Posterior vena cava (tissue), 2 donors: ENCODE measurements around the gene RNF11. TPM values are rescaled to one million over a fixed set of nuclear protein-coding genes. Genes with fewer than 3 reads are reported as not detected.
"Not testable (repeated sequence)": the region's sequence is repeated elsewhere in the genome, so short reads cannot be mapped to it uniquely, and the experiment has no call there.

Source experiments
- DNase-seq: peaks from one replicate; pipeline ENCODE4 v3.0.0-alpha.2; 2020; ENCODE audit warnings: low spot score
- intact Hi-C, 2 donors: fragments of 100-400 bp; cut with DNase I; formaldehyde crosslinking; loops; one replicate each; pipeline versions ENCODE4 v1.14.1 to v1.14.2; 2022 to 2023
- long read RNA-seq, 2 donors: library from polyadenylated mRNA; unstranded; transcript quantifications; one replicate each; pipeline ENCODE4 v2.0.0, GENCODE V29; 2020 to 2021
- total RNA-seq, 2 donors: library from RNA; stranded (reverse); fragmentation: NEBNext Ultra II Directional; extraction: Animal tissue kit (Norgen Biotek cat#: 25700); gene quantifications; one replicate each; pipeline ENCODE4 v1.2.1, GENCODE V29; 2021
- donor health status: DM: yes; HTN: yes; CAD: no.
- donor health status: DM: yes; HTN: yes; CAD: no.

RNF11 gene, protein sequence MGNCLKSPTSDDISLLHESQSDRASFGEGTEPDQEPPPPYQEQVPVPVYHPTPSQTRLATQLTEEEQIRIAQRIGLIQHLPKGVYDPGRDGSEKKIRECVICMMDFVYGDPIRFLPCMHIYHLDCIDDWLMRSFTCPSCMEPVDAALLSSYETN
- 100 to 1,000 TPM; 101 to 114 TPM for total RNA-seq
- long read RNA-seq, donor 1, transcript RNF11-201 (3 exons, 3,084 nt): major isoform, 124 of 135 reads
- long read RNA-seq, donor 1, partial matches to known transcripts: 7 of 135 reads
- long read RNA-seq, donor 1, other reads (novel, unspliced or antisense): 3 of 135 reads
- long read RNA-seq, donor 2, transcript RNF11-201 (3 exons, 3,084 nt): major isoform, 151 of 162 reads
- long read RNA-seq, donor 2, partial matches to known transcripts: 0 of 162 reads
- long read RNA-seq, donor 2, other reads (novel, unspliced or antisense): 9 of 162 reads

GRCh38 chr1:51235673-51236530 is at the start of gene RNF11:
Gene RNF11, plus strand, starts transcription at chr1:51236273. Its CDS starts 484 bp downstream, at chr1:51236757.
- intact Hi-C loops: no loop called here
- peak; percentile 98 for DNase-seq

GRCh38 chr1:51188230-51188629 is 47.8 kb upstream of the RNF11 start:
- DNase-seq: no peak
- intact Hi-C loops: loop anchor here in 1 of 2 donors (10.0 kb wide), 1 partner anchor 413 kb away; no protein-coding TSS in a partner anchor

GRCh38 chr1:51189421-51190073 is 46.5 kb upstream of the RNF11 start:
- DNase-seq: no peak
- intact Hi-C loops: loop anchor here in 1 of 2 donors (10.0 kb wide), 1 partner anchor 415 kb away; no protein-coding TSS in a partner anchor

GRCh38 chr1:51190961-51191360 is 45.1 kb upstream of the RNF11 start:
- intact Hi-C loops: no loop called here
- no peak for DNase-seq

DNA sequence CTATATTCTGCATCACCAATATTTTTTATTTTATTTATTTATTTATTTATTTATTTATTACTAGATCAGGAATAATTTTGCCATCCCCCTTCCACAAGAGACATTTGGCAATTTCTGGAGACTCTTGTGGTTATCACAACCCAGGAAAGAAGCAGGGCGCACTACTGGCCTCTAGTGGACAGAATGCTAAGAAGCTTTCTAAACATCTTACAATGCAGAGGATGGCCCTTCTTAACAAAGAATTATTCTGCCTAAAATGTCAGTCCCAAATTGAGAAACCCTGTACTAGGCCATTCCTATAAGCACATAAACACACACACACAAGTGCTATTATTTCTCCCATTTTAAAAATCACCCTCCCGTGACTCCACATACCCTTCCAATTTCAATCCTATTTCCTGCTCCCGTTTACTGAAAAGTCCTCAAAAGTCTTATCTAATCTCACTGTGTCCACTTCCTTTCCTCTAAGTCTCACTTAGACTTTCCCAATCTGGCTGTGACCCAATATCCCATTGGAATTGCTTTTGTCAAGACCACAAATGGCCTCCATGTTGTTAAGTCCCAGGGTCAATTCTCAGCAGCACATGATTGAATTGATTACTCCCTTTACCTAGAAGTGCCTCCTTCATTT is 43.7 kb upstream of the RNF11 start:
- no peak for DNase-seq
- intact Hi-C loops: no loop called here

GRCh38 chr1:51193564-51193963 is 42.5 kb upstream of the RNF11 start:
- intact Hi-C loops: no loop called here
- DNase-seq: no peak

- intact Hi-C loops: no loop called here
Measured at GRCh38 chr1:51203121-51203873, 32.8 kb upstream of the RNF11 start.

DNA sequence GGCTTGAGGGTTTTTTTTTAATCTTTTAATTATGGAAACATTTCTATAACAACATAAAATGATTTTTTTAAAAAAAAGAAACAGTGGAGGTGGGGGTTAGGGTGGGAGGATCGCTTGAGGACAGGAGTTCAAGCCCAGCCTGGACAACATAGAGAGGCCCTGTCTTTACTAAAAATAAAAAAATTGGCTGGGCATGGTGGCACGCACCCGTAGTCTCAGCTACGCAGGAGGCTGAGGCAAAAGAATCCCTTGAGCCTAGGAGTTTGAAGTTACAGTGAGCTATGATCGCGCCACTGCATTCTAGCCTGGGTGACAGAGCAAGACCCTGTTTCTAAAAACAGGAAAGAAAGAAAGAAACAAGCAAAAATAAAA is 32.2 kb upstream of the RNF11 start:
- DNase-seq: no peak
- intact Hi-C loops: no loop called here

More at GRCh38 chr1:51203121-51203873, 32.8 kb upstream of the RNF11 start:
- DNase-seq: no peak

GRCh38 chr1:51210055-51210454 is 26.0 kb upstream of the RNF11 start:
- no peak for DNase-seq
- intact Hi-C loops: no loop called here

DNA sequence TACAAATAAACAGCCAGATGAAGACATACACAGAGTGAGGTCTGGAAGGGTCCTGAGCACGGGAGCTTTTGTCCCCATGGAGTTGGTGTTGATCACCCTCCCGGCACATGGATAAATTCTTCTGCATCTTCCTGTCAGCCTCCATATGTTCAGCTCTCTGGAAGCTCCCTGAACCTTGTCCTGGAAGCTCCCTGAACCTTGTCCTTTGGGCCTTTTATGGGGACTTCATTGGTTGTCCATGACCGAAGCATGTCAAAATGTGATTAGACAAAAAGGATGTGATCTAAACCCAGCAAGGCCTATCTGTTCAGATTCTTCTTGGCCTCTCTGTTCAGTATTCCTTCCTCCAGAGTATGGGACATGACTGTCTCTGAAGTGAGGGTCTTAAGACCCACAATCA is 25.4 kb upstream of the RNF11 start:
- DNase-seq: no peak
- intact Hi-C loops: no loop called here

DNA sequence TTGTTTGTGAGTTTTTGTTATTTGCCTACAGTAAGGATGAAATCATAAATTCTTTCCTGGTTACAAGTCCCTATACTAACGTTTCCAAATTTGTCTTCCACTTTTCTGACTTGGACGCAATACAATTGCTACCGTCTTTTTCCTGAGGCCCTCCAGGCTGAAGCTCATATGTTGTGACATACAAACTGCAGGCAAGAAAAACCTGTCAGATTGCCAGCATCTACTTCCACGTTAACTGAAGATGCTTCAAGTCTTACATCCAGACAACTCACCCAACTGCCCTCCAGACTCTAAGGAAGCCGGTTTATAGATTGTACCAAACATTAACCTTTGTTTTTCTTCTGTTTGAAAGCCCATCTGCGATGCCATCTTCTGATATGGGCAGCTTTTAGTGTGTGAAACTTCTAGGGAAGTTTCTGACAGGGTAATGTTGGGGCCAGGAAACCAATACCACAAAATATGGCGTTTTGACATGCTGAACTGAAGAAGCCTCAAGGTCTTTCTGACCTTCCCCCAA is 21.4 kb upstream of the RNF11 start:
- intact Hi-C loops: no loop called here
- DNase-seq: no peak

DNA sequence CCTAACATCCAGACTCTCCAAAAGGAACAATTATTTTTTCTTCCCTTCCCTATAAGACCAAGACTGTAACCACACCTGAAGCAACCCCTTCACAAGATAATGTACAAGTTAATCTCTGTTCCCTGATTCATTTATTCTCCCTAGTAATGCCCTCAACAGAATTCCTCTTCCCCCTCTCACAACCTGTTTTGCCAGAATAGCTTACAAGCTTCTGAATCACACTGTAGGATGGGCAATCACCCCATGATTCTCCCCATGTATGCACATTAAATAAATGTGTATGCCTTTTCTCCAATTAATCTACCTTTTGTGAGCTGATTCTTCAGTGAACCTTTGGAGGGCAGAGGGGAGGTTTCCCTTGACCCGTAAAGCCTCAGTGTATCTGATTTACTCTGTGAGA is 20.9 kb upstream of the RNF11 start:
- intact Hi-C loops: no loop called here
- no peak for DNase-seq

GRCh38 chr1:51216631-51217030 is 19.4 kb upstream of the RNF11 start:
- DNase-seq: no peak

GRCh38 chr1:51217101-51217500 is 19.0 kb upstream of the RNF11 start:
- no peak for DNase-seq
- intact Hi-C loops: no loop called here

More at GRCh38 chr1:51216631-51217030, 19.4 kb upstream of the RNF11 start:
- intact Hi-C loops: no loop called here

- no peak for DNase-seq
- intact Hi-C loops: no loop called here
Measured at GRCh38 chr1:51218570-51218969, 17.5 kb upstream of the RNF11 start.

- intact Hi-C loops: no loop called here
- DNase-seq: no peak
Measured at GRCh38 chr1:51219022-51219421, 17.1 kb upstream of the RNF11 start.

- DNase-seq, intact Hi-C loops: not testable (repeated sequence)
Measured at GRCh38 chr1:51221529-51221928, 14.5 kb upstream of the RNF11 start.

- intact Hi-C loops: no loop called here
Measured at GRCh38 chr1:51222136-51222787, 13.8 kb upstream of the RNF11 start.

More at GRCh38 chr1:51222136-51222787, 13.8 kb upstream of the RNF11 start:
- DNase-seq: no peak
